ENCODE data around the gene UQCRH.
"Not testable (repeated sequence)": the region's sequence is repeated elsewhere in the genome, so short reads cannot be mapped to it uniquely, and the experiment has no call there.

The UQCRH gene

GRCh38 chr1:46364612-46365011, 61.1 kb downstream of the UQCRH start:
- no peak for DNase-seq (ENCODE audit: low spot score)
- no peak for TF ChIP-seq CTCF (IDR thresholded peaks at IDR 0.05; ENCODE audit: extremely low read depth, missing control alignments)

GRCh38 chr1:46365796-46366195, 62.3 kb downstream of the UQCRH start:
- not testable (repeated sequence) for DNase-seq (ENCODE audit: low spot score)

All from GM20000 (cell line).